ENCODE measurements around the gene TSC22D4. TPM values are rescaled to one million over a fixed set of nuclear protein-coding genes. Genes with fewer than 3 reads are reported as not detected.

The TSC22D4 gene
- total and polyA plus RNA-seq, 9 of the 15 experiments (the other 6 are each of a cell fraction or from before 2014, with no cell fraction given), result 0.37 to 107 (median 28.7) TPM

GRCh38 chr7:100472854-100473499 is 6.0 kb downstream of the TSC22D4 start (continued):
- no peak for TF ChIP-seq L3MBTL2 (IDR thresholded peaks at IDR 0.05)
- no peak for TF ChIP-seq ZNF311 (CRISPR knock-in tag; IDR thresholded peaks at IDR 0.05)
- no peak for TF ChIP-seq ELK1 (CRISPR knock-in tag; IDR thresholded peaks at IDR 0.05)
- TF ChIP-seq ZNF583 (CRISPR knock-in tag; IDR thresholded peaks at IDR 0.05), result no peak
- TF ChIP-seq CREBBP (IDR thresholded peaks at IDR 0.05; ENCODE audit: low read depth, low read length), result no peak
- no peak for TF ChIP-seq PRMT5 (CRISPR knock-in tag; IDR thresholded peaks at IDR 0.05)
- no peak for TF ChIP-seq RBM14 (IDR thresholded peaks at IDR 0.05; ENCODE audit: borderline replicate concordance, insufficient read depth, low read depth, low read length)
- no peak for TF ChIP-seq NRF1 (conservative IDR thresholded peaks at IDR 0.05 in 1 of 2, IDR thresholded peaks at IDR 0.05 in 1 of 2)
- TF ChIP-seq EP400 (IDR thresholded peaks at IDR 0.05), result no peak
- no peak for TF ChIP-seq ZNF318 (IDR thresholded peaks at IDR 0.05; ENCODE audit: borderline replicate concordance in 1 of 2, low read depth in 1 of 2)
- no peak for TF ChIP-seq NCOA1 (IDR thresholded peaks at IDR 0.05; ENCODE audit: low read depth)
- no peak for TF ChIP-seq TAF7 (tag; IDR thresholded peaks at IDR 0.05)
- TF ChIP-seq FOS (IDR thresholded peaks at IDR 0.05; ENCODE audit: extremely low read depth, insufficient read length), result no peak
- TF ChIP-seq NR0B1 (IDR thresholded peaks at IDR 0.05; ENCODE audit: partially characterized antibody), result no peak
- TF ChIP-seq TFAM (CRISPR knock-in tag; conservative IDR thresholded peaks at IDR 0.05), result no peak
- TF ChIP-seq HMG20B (CRISPR knock-in tag; IDR thresholded peaks at IDR 0.05), result no peak
- no peak for TF ChIP-seq SRSF1 (IDR thresholded peaks at IDR 0.05; ENCODE audit: low read depth, low read length)
- no peak for TF ChIP-seq XRCC4 (IDR thresholded peaks at IDR 0.05; ENCODE audit: extremely low read depth, insufficient read depth, insufficient read length)
- peak; percentile 7; the same call in 1 of the 2 replicates for TF ChIP-seq NCOR1 (IDR thresholded peaks at IDR 0.05)
- no peak for TF ChIP-seq DACH1 (IDR thresholded peaks at IDR 0.05; ENCODE audit: partially characterized antibody)

Data from K562 (cell line).